Measurements from ENCODE around the gene RHEBL1. TPM values are rescaled to one million over a fixed set of nuclear protein-coding genes. Genes with fewer than 3 reads are reported as not detected.

Gene RHEBL1, protein sequence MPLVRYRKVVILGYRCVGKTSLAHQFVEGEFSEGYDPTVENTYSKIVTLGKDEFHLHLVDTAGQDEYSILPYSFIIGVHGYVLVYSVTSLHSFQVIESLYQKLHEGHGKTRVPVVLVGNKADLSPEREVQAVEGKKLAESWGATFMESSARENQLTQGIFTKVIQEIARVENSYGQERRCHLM
- polyA plus RNA-seq (2013, experiment 1 of 2), result 4.0 TPM
- 4.1 TPM for polyA plus RNA-seq (2013, experiment 2 of 2)

DNA sequence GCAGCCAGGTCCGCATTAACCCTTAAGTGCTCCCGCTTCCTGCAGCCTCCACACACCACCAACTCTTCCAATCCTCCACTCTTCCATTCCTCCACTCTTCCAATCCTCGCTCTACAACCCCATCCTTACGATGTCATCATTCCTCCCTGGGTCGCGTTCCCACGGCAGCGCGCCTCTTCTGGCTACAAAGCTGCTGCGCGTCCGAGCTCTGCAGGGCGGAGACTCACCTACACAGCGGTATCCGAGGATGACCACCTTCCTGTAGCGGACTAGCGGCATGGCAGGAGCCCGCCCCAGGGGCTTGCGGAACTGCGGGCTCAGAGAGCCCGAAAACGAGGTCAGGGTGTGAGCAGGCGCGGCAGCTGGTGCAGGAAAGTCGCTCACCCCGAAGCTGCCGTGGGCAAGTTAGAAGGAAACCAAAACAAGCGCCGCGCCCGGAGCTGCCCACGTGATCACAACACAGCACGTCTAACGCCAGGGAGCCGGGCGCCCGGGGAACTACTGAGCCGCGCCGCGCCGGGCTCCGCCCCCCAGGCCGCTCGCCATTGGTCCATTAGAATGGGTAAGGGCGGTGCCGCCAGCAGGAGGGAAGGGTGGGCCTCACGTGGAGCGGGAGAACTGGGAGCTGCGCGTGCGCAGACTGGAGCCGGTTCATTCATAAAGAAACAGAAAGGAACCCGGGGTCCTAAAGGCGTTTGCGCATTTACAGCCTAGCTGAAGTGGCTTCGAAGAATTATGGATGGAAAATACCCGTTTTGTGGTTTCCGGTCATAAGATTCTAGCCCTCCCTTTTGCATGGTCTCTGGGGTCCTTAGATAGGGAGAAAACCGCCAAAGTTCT lies at the start of gene RHEBL1:
RHEBL1 (minus strand) TSS at position 473 of the 840 bp plus-strand sequence; CDS start at position 279, 194 bp downstream.
- H3K9ac ChIP-seq (ENCODE audit: low read depth, low read length, poor library complexity), result peak within 1 kb of the TSS; percentile 50
- H3K23ac ChIP-seq (ENCODE audit: low read depth, low read length, poor library complexity), result no peak within 1 kb of the TSS
- no peaks in the 10 kb centered on the region for H3K9me3 ChIP-seq (replicated peaks in 1 of 2; ENCODE audit: control insufficient read depth in 2 of 2, insufficient read depth in 1 of 2, low read depth in 1 of 2, low read length in 2 of 2)
- H3K4me1 ChIP-seq (ENCODE audit: control insufficient read depth in 2 of 2, insufficient read depth in 1 of 2, low read depth in 1 of 2, low read length in 2 of 2), result peaks cover 4 to 9% of the 10 kb centered on the region in 2 donors
- peak within 1 kb of the TSS; percentile 96 for H2AFZ ChIP-seq (ENCODE audit: low read length)
- H3K18ac ChIP-seq (ENCODE audit: low read length), result peak within 1 kb of the TSS; percentile 94
- no peak within 1 kb of the TSS for H3K27ac ChIP-seq (replicated peaks; ENCODE audit: low read length)
- no peak within 1 kb of the TSS for H4K8ac ChIP-seq (ENCODE audit: low read depth, low read length)
- no peak within 1 kb of the TSS for H2BK15ac ChIP-seq (ENCODE audit: low read length)
- peaks cover 0 to 2% of the 10 kb centered on the region in 2 donors for H3K36me3 ChIP-seq (replicated peaks in 1 of 2; ENCODE audit: control insufficient read depth in 2 of 2, insufficient read depth in 2 of 2, low read length in 2 of 2)
- peak; percentile 91 for DNase-seq (ENCODE audit: low spot score)
- no peak within 1 kb of the TSS for H2AK5ac ChIP-seq (ENCODE audit: low read depth, low read length)
- no peak within 1 kb of the TSS for H3K4ac ChIP-seq (ENCODE audit: low read length)
- H2BK12ac ChIP-seq (ENCODE audit: low read length), result no peak within 1 kb of the TSS
- no peak within 1 kb of the TSS for H3K14ac ChIP-seq (ENCODE audit: low read length)
- H2BK120ac ChIP-seq (ENCODE audit: low read depth, low read length), result no peak within 1 kb of the TSS
- H3K4me3 ChIP-seq (ENCODE audit: low read length in 2 of 2), result peak within 1 kb of the TSS; percentile 53 to 86
- no peak within 1 kb of the TSS for H2BK5ac ChIP-seq (ENCODE audit: low read length)
- H3K79me1 ChIP-seq (ENCODE audit: low read depth, low read length), result no peaks in the 10 kb centered on the region
- peak within 1 kb of the TSS; percentile 85 for H3K4me2 ChIP-seq (ENCODE audit: insufficient read depth, low read length, poor library complexity, severe bottlenecking)
- H4K91ac ChIP-seq (ENCODE audit: low read depth, low read length, poor library complexity), result no peak within 1 kb of the TSS
- WGBS, 2 donors (ENCODE audit: extremely low coverage in 2 of 2, insufficient read length in 2 of 2, insufficient replicate concordance in 1 of 2), result 100% methylated on average over 1 of the region's 60 CpGs; no CpG with 5 or more reads in 1 of the 2 donors
- H3K27me3 ChIP-seq (ENCODE audit: control insufficient read depth in 3 of 3, insufficient read depth in 3 of 3, low read depth in 1 of 3, low read length in 3 of 3), result peaks cover 0 to 7% (median 0%) of the 10 kb centered on the region in 3 experiments

DNA sequence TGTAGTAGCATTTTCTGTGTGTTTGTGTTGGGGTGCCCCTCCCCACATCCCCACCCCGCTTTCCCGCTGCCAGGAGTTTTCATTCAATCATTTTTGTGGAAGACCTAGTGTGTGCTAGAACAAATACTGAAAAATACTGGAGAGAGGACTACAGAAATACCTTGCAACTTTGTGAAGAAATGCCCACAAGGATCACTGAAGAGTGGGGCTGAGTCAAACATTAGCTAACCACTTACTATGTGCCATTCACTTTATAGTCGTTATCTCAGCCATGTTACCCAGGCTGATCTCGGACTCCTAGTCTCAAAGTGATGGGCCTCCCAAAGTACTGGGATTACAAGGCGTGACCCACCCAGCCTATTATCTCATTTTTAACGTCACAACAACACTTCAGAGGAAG lies 41.4 kb upstream of the RHEBL1 start:
- peak overlapping the region; percentile 62 for H3K4me2 ChIP-seq (ENCODE audit: insufficient read depth, low read length, poor library complexity, severe bottlenecking)
- WGBS, 2 donors (ENCODE audit: extremely low coverage in 2 of 2, insufficient read length in 2 of 2, insufficient replicate concordance in 1 of 2), result no CpG with 5 or more reads among the region's 6 CpGs
- H4K91ac ChIP-seq (ENCODE audit: low read depth, low read length, poor library complexity), result no peak overlapping the region
- H3K23ac ChIP-seq (ENCODE audit: low read depth, low read length, poor library complexity), result no peak overlapping the region
- H3K4me3 ChIP-seq (ENCODE audit: low read length in 2 of 2), result peak overlapping the region; percentile 23 to 91
- H2AK5ac ChIP-seq (ENCODE audit: low read depth, low read length), result no peak overlapping the region
- H3K27me3 ChIP-seq (ENCODE audit: control insufficient read depth in 3 of 3, insufficient read depth in 3 of 3, low read depth in 1 of 3, low read length in 3 of 3), result no peaks in the 10 kb centered on the region
- peaks cover 6 to 7% of the 10 kb centered on the region in 2 donors for H3K4me1 ChIP-seq (ENCODE audit: control insufficient read depth in 2 of 2, insufficient read depth in 1 of 2, low read depth in 1 of 2, low read length in 2 of 2)
- no peak overlapping the region for H4K8ac ChIP-seq (ENCODE audit: low read depth, low read length)
- H2BK12ac ChIP-seq (ENCODE audit: low read length), result no peak overlapping the region
- H2BK15ac ChIP-seq (ENCODE audit: low read length), result no peak overlapping the region
- peaks cover 7 to 19% of the 10 kb centered on the region in 2 donors for H3K36me3 ChIP-seq (replicated peaks in 1 of 2; ENCODE audit: control insufficient read depth in 2 of 2, insufficient read depth in 2 of 2, low read length in 2 of 2)
- H2BK5ac ChIP-seq (ENCODE audit: low read length), result no peak overlapping the region
- H3K27ac ChIP-seq (replicated peaks; ENCODE audit: low read length), result no peak overlapping the region
- no peak overlapping the region for H3K4ac ChIP-seq (ENCODE audit: low read length)
- peak overlapping the region; percentile 89 for H2AFZ ChIP-seq (ENCODE audit: low read length)
- no peaks in the 10 kb centered on the region for H3K9me3 ChIP-seq (replicated peaks in 1 of 2; ENCODE audit: control insufficient read depth in 2 of 2, insufficient read depth in 1 of 2, low read depth in 1 of 2, low read length in 2 of 2)
- H3K9ac ChIP-seq (ENCODE audit: low read depth, low read length, poor library complexity), result no peak overlapping the region
- H3K14ac ChIP-seq (ENCODE audit: low read length), result no peak overlapping the region
- no peak for DNase-seq (ENCODE audit: low spot score)
- H3K18ac ChIP-seq (ENCODE audit: low read length), result peak overlapping the region; percentile 31
- H2BK120ac ChIP-seq (ENCODE audit: low read depth, low read length), result no peak overlapping the region
- peaks cover 4% of the 10 kb centered on the region for H3K79me1 ChIP-seq (ENCODE audit: low read depth, low read length)

DNA sequence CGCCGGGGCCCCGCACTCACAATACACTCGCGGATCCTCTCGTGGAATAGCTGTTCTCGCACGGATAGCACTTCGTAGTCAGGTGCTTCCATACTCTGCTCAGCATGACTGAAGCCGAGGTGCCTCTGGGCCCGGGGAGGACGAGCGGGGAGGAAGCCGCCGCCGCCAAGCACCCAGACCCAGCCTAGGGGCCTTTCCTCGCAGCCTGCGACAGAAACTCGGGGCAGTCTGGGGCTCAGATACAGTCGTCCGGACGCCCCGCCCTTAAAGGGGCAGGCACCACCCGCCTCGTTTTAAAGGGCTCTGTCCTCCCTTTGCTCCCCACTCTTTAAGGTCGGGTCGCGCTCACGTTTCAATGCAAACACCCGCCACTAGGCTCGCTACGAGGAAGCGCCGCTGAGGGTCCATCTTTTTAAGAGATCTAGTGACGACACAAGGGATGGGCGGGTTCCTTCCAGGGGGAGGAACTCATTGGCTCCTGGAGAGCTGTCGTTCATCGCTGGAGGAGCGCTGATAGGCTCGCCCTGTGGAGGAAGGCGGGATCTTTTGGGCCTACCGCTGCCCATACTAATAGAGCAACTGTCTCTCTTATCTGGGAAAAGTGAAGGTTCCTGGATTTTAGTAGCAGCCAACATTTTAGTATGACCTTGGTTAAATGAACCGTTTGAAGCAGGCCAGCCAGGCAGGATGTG lies 40.8 kb upstream of the RHEBL1 start, which contains the start of gene LMBR1L:
LMBR1L (minus strand) TSS at position 384 of the 692 bp plus-strand sequence; CDS start at position 92, 292 bp downstream.
- no CpG with 5 or more reads among the region's 43 CpGs for WGBS, 2 donors (ENCODE audit: extremely low coverage in 2 of 2, insufficient read length in 2 of 2, insufficient replicate concordance in 1 of 2)

More for the DNA sequence above, 40.8 kb upstream of the RHEBL1 start, which contains the start of gene LMBR1L:
- peaks cover 4% of the 10 kb centered on the region for H3K79me1 ChIP-seq (ENCODE audit: low read depth, low read length)
- H2BK5ac ChIP-seq (ENCODE audit: low read length), result peak within 1 kb of the TSS; percentile 69
- peak within 1 kb of the TSS; percentile 89 for H2AFZ ChIP-seq (ENCODE audit: low read length)
- no peak within 1 kb of the TSS for H4K91ac ChIP-seq (ENCODE audit: low read depth, low read length, poor library complexity)
- no peak within 1 kb of the TSS for H2BK120ac ChIP-seq (ENCODE audit: low read depth, low read length)
- H2BK12ac ChIP-seq (ENCODE audit: low read length), result no peak within 1 kb of the TSS
- H3K4me3 ChIP-seq (ENCODE audit: low read length in 2 of 2), result peak within 1 kb of the TSS; percentile 91 to 98
- H3K36me3 ChIP-seq (replicated peaks in 1 of 2; ENCODE audit: control insufficient read depth in 2 of 2, insufficient read depth in 2 of 2, low read length in 2 of 2), result peaks cover 10 to 25% of the 10 kb centered on the region in 2 donors
- H3K4me2 ChIP-seq (ENCODE audit: insufficient read depth, low read length, poor library complexity, severe bottlenecking), result peak within 1 kb of the TSS; percentile 62
- H3K4me1 ChIP-seq (ENCODE audit: control insufficient read depth in 2 of 2, insufficient read depth in 1 of 2, low read depth in 1 of 2, low read length in 2 of 2), result peaks cover 6 to 7% of the 10 kb centered on the region in 2 donors
- H3K27me3 ChIP-seq (ENCODE audit: control insufficient read depth in 3 of 3, insufficient read depth in 3 of 3, low read depth in 1 of 3, low read length in 3 of 3), result no peaks in the 10 kb centered on the region
- DNase-seq (ENCODE audit: low spot score), result peak; percentile 96
- H3K14ac ChIP-seq (ENCODE audit: low read length), result peak within 1 kb of the TSS; percentile 92
- H3K27ac ChIP-seq (replicated peaks; ENCODE audit: low read length), result peak within 1 kb of the TSS; percentile 87
- H3K4ac ChIP-seq (ENCODE audit: low read length), result peak within 1 kb of the TSS; percentile 1
- peak within 1 kb of the TSS; percentile 28 for H2AK5ac ChIP-seq (ENCODE audit: low read depth, low read length)
- peak within 1 kb of the TSS; percentile 52 for H4K8ac ChIP-seq (ENCODE audit: low read depth, low read length)
- peak within 1 kb of the TSS; percentile 96 for H3K9ac ChIP-seq (ENCODE audit: low read depth, low read length, poor library complexity)
- no peak within 1 kb of the TSS for H2BK15ac ChIP-seq (ENCODE audit: low read length)
- H3K18ac ChIP-seq (ENCODE audit: low read length), result peak within 1 kb of the TSS; percentile 98
- H3K9me3 ChIP-seq (replicated peaks in 1 of 2; ENCODE audit: control insufficient read depth in 2 of 2, insufficient read depth in 1 of 2, low read depth in 1 of 2, low read length in 2 of 2), result no peaks in the 10 kb centered on the region
- peak within 1 kb of the TSS; percentile 38 for H3K23ac ChIP-seq (ENCODE audit: low read depth, low read length, poor library complexity)
